IMR-90 (cell line): ENCODE measurements around the gene RGS16. TPM values are rescaled to one million over a fixed set of nuclear protein-coding genes. Genes with fewer than 3 reads are reported as not detected.

Experiments used
- ATAC-seq: fragments of 200-7000 bp; cut with Tn5 transposase; 2 replicates; pipeline ENCODE4 v1.9.1; 2020; ENCODE audit warnings: low read depth, mild to moderate bottlenecking, moderate library complexity
- BruUV-seq: library from RNA; stranded (reverse); fragments of 400-500 nt; replicated peaks from 2 replicates; lab custom pipeline; 2021; lab: Mats Ljungman, UMichigan
- CTCF ChIA-PET: fragments of 300-600 bp; formaldehyde crosslinking; extraction: SDS; loops from one replicate; lab custom pipeline; 2021; ENCODE audit warnings: antibody characterized with exemption; lab: Yijun Ruan, JAX
- POLR2A ChIA-PET: fragments of 300-600 bp; sonication (Branson Sonifier 250); formaldehyde crosslinking; loops from one replicate; lab custom pipeline; 2022; ENCODE audit warnings: antibody characterized with exemption; ENCODE audit not compliant: unreplicated experiment; lab: Charles Lee
- DNase-seq: peaks from one replicate; pipeline ENCODE4 v3.0.0; 2013
- H2AFZ ChIP-seq: replicated peaks from 2 replicates; pipeline ENCODE3; 2013; ENCODE audit warnings: low read length, mild to moderate bottlenecking; ENCODE audit not compliant: poor library complexity
- H2AK5ac ChIP-seq: 2 replicates; pipeline ENCODE4 v1.6.1; 2013; ENCODE audit warnings: low read depth, low read length, inconsistent platforms
- H2AK9ac ChIP-seq: replicated peaks from 2 replicates; pipeline ENCODE3; 2013; ENCODE audit warnings: mild to moderate bottlenecking, low read depth, low read length, moderate library complexity; ENCODE audit not compliant: poor library complexity
- H2BK120ac ChIP-seq: 2 replicates; pipeline ENCODE4 v1.6.1; 2013; ENCODE audit warnings: low read depth, low read length, inconsistent platforms
- H2BK15ac ChIP-seq: 3 replicates; pipeline ENCODE4 v1.6.1; 2013; ENCODE audit warnings: low read depth, low read length, inconsistent platforms
- H2BK20ac ChIP-seq: 2 replicates; pipeline ENCODE4 v1.6.1; 2013; ENCODE audit warnings: low read depth, mild to moderate bottlenecking, inconsistent platforms, low read length, moderate library complexity
- H2BK5ac ChIP-seq: 2 replicates; pipeline ENCODE4 v1.6.1; 2013; ENCODE audit warnings: mild to moderate bottlenecking, low read depth, low read length, inconsistent platforms; ENCODE audit not compliant: poor library complexity, severe bottlenecking
- H3K14ac ChIP-seq: replicated peaks from 2 replicates; pipeline ENCODE4 v1.6.1; 2013; ENCODE audit warnings: low read depth, low read length, inconsistent platforms
- H3K18ac ChIP-seq: 2 replicates; pipeline ENCODE4 v1.6.1; 2013; ENCODE audit warnings: low read depth, low read length, control low read depth
- H3K23ac ChIP-seq: 2 replicates; pipeline ENCODE4 v1.6.1; 2013; ENCODE audit warnings: low read depth, low read length, inconsistent platforms
- H3K27ac ChIP-seq: 2 replicates; pipeline ENCODE4 v1.5.1; 2013; ENCODE audit warnings: mild to moderate bottlenecking, control low read depth, low read length; ENCODE audit not compliant: insufficient read depth
- H3K27me3 ChIP-seq: 2 replicates; pipeline ENCODE4 v1.6.1; 2013; ENCODE audit warnings: low read length; ENCODE audit not compliant: control insufficient read depth, insufficient read depth
- H3K36me3 ChIP-seq: 2 replicates; pipeline ENCODE4 v1.6.1; 2013; ENCODE audit warnings: low read length, mixed read lengths; ENCODE audit not compliant: control insufficient read depth, insufficient read depth
- H3K4ac ChIP-seq: 2 replicates; pipeline ENCODE4 v1.6.1; 2013; ENCODE audit warnings: low read depth, low read length, inconsistent platforms
- H3K4me1 ChIP-seq: 2 replicates; pipeline ENCODE4 v1.6.1; 2013; ENCODE audit warnings: low read length, mixed read lengths; ENCODE audit not compliant: control insufficient read depth, insufficient read depth
- H3K4me2 ChIP-seq: 2 replicates; pipeline ENCODE4 v1.6.1; 2013; ENCODE audit warnings: low read depth, mild to moderate bottlenecking, control low read depth, low read length, moderate library complexity
- H3K4me3 ChIP-seq: 2 replicates; pipeline ENCODE4 v1.5.1; 2013; ENCODE audit warnings: low read depth, mild to moderate bottlenecking, control low read depth, low read length, moderate library complexity; ENCODE audit not compliant: insufficient read depth
- H3K56ac ChIP-seq: 2 replicates; pipeline ENCODE4 v1.6.1; 2013; ENCODE audit warnings: low read length, inconsistent platforms; ENCODE audit not compliant: insufficient read depth; ENCODE audit errors: extremely low read depth
- H3K79me1 ChIP-seq, 2 experiments: 2 replicates each; pipeline ENCODE4 v1.6.1; 2013; ENCODE audit warnings: low read length in 2 of 2, inconsistent platforms in 1 of 2, low read depth in 1 of 2
- H3K9ac ChIP-seq: 2 replicates; pipeline ENCODE4 v1.6.1; 2013; ENCODE audit warnings: low read depth, low read length, control low read depth
- H3K9me1 ChIP-seq: 2 replicates; pipeline ENCODE4 v1.6.1; 2013; ENCODE audit warnings: low read length, inconsistent platforms; ENCODE audit not compliant: insufficient read depth
- H3K9me3 ChIP-seq: 2 replicates; pipeline ENCODE4 v1.6.1; 2013; ENCODE audit warnings: low read length; ENCODE audit not compliant: control insufficient read depth, insufficient read depth
- H4K20me1 ChIP-seq: 2 replicates; pipeline ENCODE4 v1.6.1; 2013; ENCODE audit warnings: low read length, inconsistent platforms; ENCODE audit not compliant: insufficient read depth
- H4K5ac ChIP-seq: 2 replicates; pipeline ENCODE4 v1.6.1; 2013; ENCODE audit warnings: mild to moderate bottlenecking, low read depth, low read length, control low read depth
- H4K8ac ChIP-seq, 2 experiments: 2 replicates each; pipeline ENCODE4 v1.6.1; 2013; ENCODE audit warnings: low read depth in 2 of 2, low read length in 2 of 2, control low read depth in 1 of 2, inconsistent platforms in 1 of 2
- H4K91ac ChIP-seq: 2 replicates; pipeline ENCODE4 v1.6.1; 2013; ENCODE audit warnings: low read depth, low read length, inconsistent platforms; ENCODE audit not compliant: insufficient read depth
- BHLHE40 ChIP-seq: fragments of 150-350 bp; IDR thresholded peaks from 2 replicates; pipeline ENCODE4 v1.6.1; 2016; ENCODE audit warnings: mild to moderate bottlenecking, low read depth, low read length
- CTCF ChIP-seq: conservative IDR thresholded peaks from 2 replicates; pipeline ENCODE4 v1.5.1; 2012; ENCODE audit warnings: mild to moderate bottlenecking, low read depth, low read length, improper control_type of control experiment
- ELK1 ChIP-seq: fragments of 150-350 bp; IDR thresholded peaks from 2 replicates; pipeline ENCODE4 v1.6.1; 2016; ENCODE audit warnings: low read depth, mild to moderate bottlenecking, low read length, moderate library complexity, borderline replicate concordance
- FOS ChIP-seq: fragments of 150-350 bp; IDR thresholded peaks from 2 replicates; pipeline ENCODE4 v1.6.1; 2016; ENCODE audit warnings: low read depth, low read length
- MAZ ChIP-seq: IDR thresholded peaks from 2 replicates; pipeline ENCODE4 v1.6.1; 2012; ENCODE audit warnings: low read depth, mild to moderate bottlenecking, low read length, improper control_type of control experiment, moderate library complexity, borderline replicate concordance
- MXI1 ChIP-seq: IDR thresholded peaks from 2 replicates; pipeline ENCODE4 v1.6.1; 2012; ENCODE audit warnings: low read depth, mild to moderate bottlenecking, low read length, moderate library complexity, borderline replicate concordance
- NFE2L2 ChIP-seq: fragments of 150-350 bp; IDR thresholded peaks from 2 replicates; pipeline ENCODE4 v1.6.1; 2016; ENCODE audit warnings: low read depth, mild to moderate bottlenecking, low read length
- RCOR1 ChIP-seq: IDR thresholded peaks from 2 replicates; pipeline ENCODE4 v1.6.1; 2012; ENCODE audit warnings: mild to moderate bottlenecking, low read length, improper control_type of control experiment; ENCODE audit not compliant: insufficient replicate concordance
- SMC3 ChIP-seq: fragments of 150-350 bp; IDR thresholded peaks from 2 replicates; pipeline ENCODE4 v1.6.1; 2016; ENCODE audit warnings: low read depth, mild to moderate bottlenecking, antibody characterized with exemption, low read length, moderate library complexity
- WGBS, 2 experiments: methylation state at CpG; one replicate each; pipeline versions ENCODE4 v1.1.5 to v1.1.7; 2013; ENCODE audit warnings: missing lambda C conversion rate in 2 of 2; ENCODE audit not compliant: insufficient read length in 1 of 2; ENCODE audit errors: extremely low coverage in 2 of 2; 5-methylcytosine and 5-hydroxymethylcytosine counted together
- dilution Hi-C: fragments of 300-500 bp; cut with HindIII; formaldehyde crosslinking; loops from one replicate; pipeline ENCODE4 v1.14.3; 2018; ENCODE audit warnings: low sequenced_read_pairs; ENCODE audit not compliant: unreplicated experiment
- in situ Hi-C: fragments of 300-500 bp; cut with MboI; formaldehyde crosslinking; loops from 3 replicates; pipeline ENCODE4 v1.14.3; 2019; ENCODE audit warnings: low sequenced_read_pairs, inconsistent platforms, mixed read lengths
- intact Hi-C: fragments of 100-400 bp; cut with micrococcal nuclease; formaldehyde crosslinking; loops from 2 replicates; pipeline ENCODE4 v1.10.0; 2022
- polyA plus RNA-seq, 3 experiments: library from polyadenylated mRNA; depleted of rRNA; stranded (reverse); fragments of >200 nt; gene quantifications; 2 replicates each; pipeline ENCODE4 v1.2.3, GENCODE V29; 2012; ENCODE audit warnings: low replicate concordance in 1 of 3
- total RNA-seq: library from RNA; depleted of rRNA; stranded (reverse); fragments of >200 nt; gene quantifications from 2 replicates; pipeline ENCODE4 v1.2.3, GENCODE V29; 2012
- TF ChIP-seq, protein P1 (sequence below): fragments of 150-350 bp; IDR thresholded peaks from 2 replicates; pipeline ENCODE4 v1.6.1; 2017; ENCODE audit warnings: mild to moderate bottlenecking, antibody characterized with exemption, low read length, low read depth

Gene RGS16
- total and polyA plus RNA-seq, 2 of the 4 experiments (the other 2 are of a cell fraction), result 0.15 to 0.18 TPM

GRCh38 chr1:182611326-182611725 is 7.1 kb upstream of the RGS16 start:
- in situ Hi-C loops, result no loop called here
- ChIA-PET CTCF (no interaction called here), POLR2A (no interaction called here)
- no peaks in the 10 kb centered on the region; the same call in 1 of the 2 replicates for H3K9me1 ChIP-seq
- no peak overlapping the region for H3K18ac ChIP-seq
- no peaks in the 10 kb centered on the region for H3K79me1 ChIP-seq
- WGBS, 2 experiments, result no CpG with 5 or more reads among the region's 1 CpG
- peaks cover 8% of the 10 kb centered on the region for H3K27me3 ChIP-seq
- H2BK15ac ChIP-seq, result no peak overlapping the region
- no peak for ATAC-seq
- intact Hi-C loops, result no loop called here
- no peak for TF ChIP-seq RCOR1
- TF ChIP-seq ELK1, result no peak
- TF ChIP-seq MAZ, result no peak
- no peak for TF ChIP-seq BHLHE40
- TF ChIP-seq MXI1, result no peak
- no peak for TF ChIP-seq CTCF
- TF ChIP-seq SMC3, result no peak
- TF ChIP-seq FOS, result no peak
- no peak for TF ChIP-seq NFE2L2
- TF ChIP-seq, protein P1, sequence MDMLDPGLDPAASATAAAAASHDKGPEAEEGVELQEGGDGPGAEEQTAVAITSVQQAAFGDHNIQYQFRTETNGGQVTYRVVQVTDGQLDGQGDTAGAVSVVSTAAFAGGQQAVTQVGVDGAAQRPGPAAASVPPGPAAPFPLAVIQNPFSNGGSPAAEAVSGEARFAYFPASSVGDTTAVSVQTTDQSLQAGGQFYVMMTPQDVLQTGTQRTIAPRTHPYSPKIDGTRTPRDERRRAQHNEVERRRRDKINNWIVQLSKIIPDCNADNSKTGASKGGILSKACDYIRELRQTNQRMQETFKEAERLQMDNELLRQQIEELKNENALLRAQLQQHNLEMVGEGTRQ, result no peak
- no TSS peak for BruUV-seq
- H4K8ac ChIP-seq, result no peak overlapping the region
- no peak overlapping the region for H2AFZ ChIP-seq
- H3K4me3 ChIP-seq, result no peak overlapping the region
- H3K27ac ChIP-seq, result no peak overlapping the region
- no peak overlapping the region for H3K23ac ChIP-seq
- H3K9ac ChIP-seq, result no peak overlapping the region
- H2BK20ac ChIP-seq, result no peak overlapping the region
- H2BK120ac ChIP-seq, result no peak overlapping the region
- H4K91ac ChIP-seq, result no peak overlapping the region
- no peaks in the 10 kb centered on the region for H3K36me3 ChIP-seq
- no peak overlapping the region for H2BK5ac ChIP-seq
- dilution Hi-C loops, result no loop called here
- no peak overlapping the region for H3K14ac ChIP-seq
- H2AK9ac ChIP-seq, result no peak overlapping the region
- DNase-seq, result no peak
- no peaks in the 10 kb centered on the region for H4K20me1 ChIP-seq
- H3K4ac ChIP-seq, result no peak overlapping the region
- no peak overlapping the region for H3K56ac ChIP-seq
- H3K4me2 ChIP-seq, result no peak overlapping the region
- H3K9me3 ChIP-seq, result no peaks in the 10 kb centered on the region
- peaks cover 9% of the 10 kb centered on the region; the same call in 1 of the 2 replicates for H3K4me1 ChIP-seq
- no peak overlapping the region for H2AK5ac ChIP-seq
- H4K5ac ChIP-seq, result no peak overlapping the region
